Measurements from ENCODE around the gene BTBD9. TPM values are rescaled to one million over a fixed set of nuclear protein-coding genes. Genes with fewer than 3 reads are reported as not detected.

BTBD9 gene
- total RNA-seq, result 10 to 100 TPM; 10.8 to 26.3 (median 15.3) TPM

GRCh38 chr6:38639498-38640215, at the start of gene BTBD9:
BTBD9 (minus strand) TSS chr6:38639929.
- TF ChIP-seq CTCF (IDR thresholded peaks at IDR 0.05), result no peak
- peak; percentile 93 for DNase-seq (ENCODE audit: low spot score)
- peak; percentile 84 for ATAC-seq (ENCODE audit: low FRiP score)

GRCh38 chr6:38688579-38689087, 48.9 kb upstream of the BTBD9 start:
- TF ChIP-seq CTCF (IDR thresholded peaks at IDR 0.05), result no peak
- ATAC-seq (ENCODE audit: low FRiP score) (no peak), DNase-seq (ENCODE audit: low spot score) (no peak)

GRCh38 chr6:38687549-38687948, 47.8 kb upstream of the BTBD9 start:
- DNase-seq (ENCODE audit: low spot score) (no peak), ATAC-seq (ENCODE audit: low FRiP score) (no peak)
- TF ChIP-seq CTCF (IDR thresholded peaks at IDR 0.05), result no peak

GRCh38 chr6:38687043-38687353, 47.3 kb upstream of the BTBD9 start:
- DNase-seq (ENCODE audit: low spot score), result no peak
- TF ChIP-seq CTCF (IDR thresholded peaks at IDR 0.05), result no peak
- ATAC-seq (ENCODE audit: low FRiP score), result no peak

- ATAC-seq (ENCODE audit: low FRiP score), result no peak
- DNase-seq (ENCODE audit: low spot score), result no peak
- TF ChIP-seq CTCF (IDR thresholded peaks at IDR 0.05), result no peak
Observed at GRCh38 chr6:38686270-38687042, 46.7 kb upstream of the BTBD9 start.

- ATAC-seq (ENCODE audit: low FRiP score), result no peak
- no peak for TF ChIP-seq CTCF (IDR thresholded peaks at IDR 0.05)
- DNase-seq (ENCODE audit: low spot score), result no peak
Observed at GRCh38 chr6:38684904-38685303, 45.2 kb upstream of the BTBD9 start.
